Measurements from ENCODE around the gene GMPR2.

- no peak for TF ChIP-seq CTCF (IDR thresholded peaks at IDR 0.05; ENCODE audit: insufficient read depth, low read length)
- TF ChIP-seq POLR2AphosphoS5 (IDR thresholded peaks at IDR 0.05; ENCODE audit: low read depth) = no peak
- no peak for TF ChIP-seq REST (IDR thresholded peaks at IDR 0.05; ENCODE audit: insufficient replicate concordance, low read depth)
- no peak for TF ChIP-seq GABPA (IDR thresholded peaks at IDR 0.05; ENCODE audit: low read depth)
- TF ChIP-seq SPI1 (IDR thresholded peaks at IDR 0.05; ENCODE audit: borderline replicate concordance, low read depth) = no peak
These were observed 6.3 kb upstream of the GMPR2 start for GRCh38 chr14:24226473-24226872.

All from HL-60 (cell line).